ENCODE data around the gene TRMT2A.

Gene TRMT2A

DNA sequence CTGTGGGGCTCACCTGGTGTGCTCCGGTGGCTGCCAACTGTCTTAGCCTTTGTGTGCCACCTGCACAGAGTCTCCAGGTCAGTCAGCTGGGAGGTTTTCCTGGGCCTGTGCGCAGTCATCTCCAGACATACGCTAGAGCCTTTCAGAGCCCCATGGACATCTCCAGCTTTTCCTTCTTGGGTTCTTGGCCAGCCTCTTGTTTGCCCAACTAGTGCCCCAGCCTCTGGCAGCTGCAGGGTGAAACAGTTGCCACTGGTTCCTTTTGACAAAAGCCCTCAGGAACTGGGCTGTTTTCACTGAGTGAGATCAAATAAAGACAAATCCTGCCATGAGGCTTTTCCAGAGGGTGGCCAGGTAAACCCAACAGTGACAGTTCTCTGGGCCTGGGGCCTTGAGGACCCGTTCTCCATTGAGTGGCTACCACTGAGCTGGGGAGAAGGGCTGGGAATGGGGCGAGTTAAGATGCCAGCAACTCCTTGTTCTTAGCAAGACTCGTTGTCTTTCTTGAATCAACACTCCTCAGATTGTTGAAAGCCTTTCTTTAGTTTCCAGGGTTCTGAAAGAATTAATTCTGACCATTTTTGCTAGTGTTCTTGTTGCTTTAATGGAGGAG is 17.8 kb downstream of the TRMT2A start:
- DNase-seq: no peak

DNA sequence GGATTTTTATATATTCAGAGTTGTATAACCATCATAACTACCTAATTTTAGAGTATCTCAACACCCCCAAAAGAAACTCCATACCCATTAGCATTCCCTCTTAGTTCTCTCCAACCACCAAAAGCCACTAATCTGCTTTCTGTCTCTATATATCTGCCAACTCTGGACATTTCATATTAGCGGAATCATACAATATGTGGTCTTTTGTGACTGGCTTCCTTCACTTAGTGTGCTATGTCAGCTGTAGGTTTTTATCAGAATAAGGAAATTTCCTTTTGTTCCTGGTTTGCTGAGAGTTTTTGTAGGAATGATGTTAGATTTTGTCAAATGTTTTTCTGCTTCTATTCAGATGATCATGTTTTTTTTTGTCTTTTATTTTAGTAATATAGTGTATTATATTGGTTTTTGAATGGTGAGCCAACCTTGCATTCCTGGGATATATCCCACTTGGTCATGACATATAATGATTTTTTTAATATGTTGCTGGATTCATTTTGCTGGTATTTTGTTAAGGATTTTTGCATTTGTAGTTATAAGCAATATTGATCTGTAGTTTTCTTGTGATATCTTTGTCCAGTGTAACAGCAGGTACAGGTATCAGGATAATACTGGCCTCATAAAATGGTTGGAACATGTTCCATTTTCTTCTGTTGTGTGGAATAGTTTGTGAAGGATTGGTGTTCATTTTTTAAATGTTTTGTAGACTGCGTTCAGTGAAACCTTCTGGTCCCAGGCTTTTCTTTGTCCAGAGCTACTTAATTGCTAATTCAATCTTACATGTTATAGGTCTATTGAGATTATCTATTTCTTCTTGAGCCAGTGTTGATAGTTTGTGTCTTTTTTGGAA is 20.2 kb downstream of the TRMT2A start:
- DNase-seq: no peak

DNA sequence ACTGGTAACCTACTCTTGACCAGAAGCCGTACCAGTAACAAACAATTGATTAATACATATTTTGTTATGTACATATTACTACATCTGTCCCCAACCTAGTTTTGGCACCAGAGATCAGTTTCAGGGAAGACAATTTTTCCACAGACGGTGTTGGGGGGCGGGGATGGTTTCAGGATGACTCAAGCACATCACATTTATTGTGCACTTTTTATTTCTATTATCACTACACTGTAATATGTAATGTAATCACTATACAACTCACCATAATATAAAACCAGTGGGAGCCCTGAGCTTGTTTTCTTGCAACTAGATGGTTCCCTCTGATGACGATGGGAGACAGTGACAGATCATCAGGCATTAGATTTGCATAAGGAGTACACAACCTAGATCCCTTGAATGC is 21.5 kb downstream of the TRMT2A start:
- DNase-seq: no peak

DNA sequence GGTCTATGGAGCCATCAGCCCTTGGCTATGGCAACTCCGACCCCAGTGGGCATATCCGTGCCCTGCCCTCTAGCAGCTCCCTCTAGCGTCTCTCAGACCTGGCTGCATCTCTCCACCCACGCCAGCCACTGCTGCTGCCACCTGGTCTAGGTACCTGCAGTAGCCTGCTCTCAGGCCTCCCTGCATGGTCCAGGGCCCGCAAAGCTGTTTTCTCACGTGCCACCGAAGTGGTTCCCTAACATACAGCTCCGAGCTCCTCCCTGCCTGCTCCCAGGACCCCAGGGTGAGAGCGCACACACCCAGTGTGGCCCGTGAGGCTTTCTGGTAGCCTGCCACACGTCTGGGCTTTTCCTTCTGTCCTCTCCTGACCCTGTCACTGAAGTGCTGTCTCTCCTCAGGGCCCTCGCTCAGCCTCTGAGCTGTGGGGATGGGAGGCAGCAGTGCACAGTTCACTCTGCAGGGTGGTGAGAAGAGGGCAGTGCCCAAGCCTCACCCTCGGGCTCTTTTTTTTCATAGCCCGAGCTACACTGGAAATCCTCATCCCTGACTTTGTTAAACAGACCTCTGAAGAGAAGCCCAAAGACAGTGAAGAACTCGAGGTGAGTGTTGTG is 22.7 kb downstream of the TRMT2A start:
- no peak for DNase-seq

DNA sequence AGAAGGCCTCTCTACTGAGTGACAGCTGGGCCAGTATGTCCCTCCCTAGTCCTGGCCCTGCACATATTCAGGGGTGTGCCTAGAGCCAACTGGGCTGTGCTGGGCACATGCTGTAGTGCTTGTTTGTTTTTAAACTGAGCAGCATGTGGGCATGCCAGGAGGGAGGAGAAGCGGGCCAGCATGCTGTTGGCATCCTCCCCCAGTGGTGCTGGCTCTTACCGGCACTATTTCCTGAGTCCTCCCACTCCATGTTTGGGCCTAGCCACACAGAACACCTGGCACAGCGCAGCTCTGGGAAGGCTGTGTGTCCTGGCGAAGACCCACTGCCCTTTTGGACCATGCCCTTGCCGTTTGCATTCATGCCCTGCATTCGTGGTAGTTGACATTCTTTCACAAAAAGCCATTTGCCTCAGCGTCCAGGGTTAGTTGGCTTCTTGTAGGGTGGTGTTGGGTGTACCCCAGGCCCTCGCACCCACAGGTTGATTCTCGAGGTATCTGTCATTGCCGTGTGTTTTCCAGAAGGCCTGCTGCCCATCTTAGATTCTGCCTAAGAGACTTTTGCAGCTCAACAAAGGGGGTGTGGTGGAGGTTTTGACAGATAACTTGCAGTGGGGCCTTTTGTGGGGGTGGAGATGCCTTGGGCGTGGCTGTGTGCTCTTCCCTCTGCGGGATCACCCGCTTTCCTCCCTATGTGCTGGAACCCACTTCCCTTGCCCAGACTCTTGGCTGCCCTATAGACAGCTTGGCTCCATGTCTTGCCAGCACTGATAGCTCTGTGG is 23.4 kb downstream of the TRMT2A start:
- no peak for DNase-seq

DNA sequence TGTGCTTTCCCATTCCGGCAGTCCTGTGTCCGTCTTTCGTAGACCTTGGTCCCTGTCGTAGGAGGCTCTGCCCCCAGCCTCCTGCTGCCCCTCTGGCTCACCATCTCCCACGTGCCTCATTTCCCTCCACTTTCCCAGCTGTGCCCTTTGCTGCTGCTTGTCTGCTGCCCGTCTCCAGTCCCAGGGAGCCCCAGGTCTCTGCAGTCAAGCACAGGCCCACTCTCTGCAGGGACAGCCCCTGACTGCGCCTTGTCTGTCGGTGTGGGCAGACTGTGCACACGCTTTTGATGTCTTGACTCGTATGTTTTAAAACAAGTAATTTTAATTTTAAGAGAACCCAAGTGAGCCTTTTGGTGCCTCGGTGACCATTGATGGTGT is 24.6 kb downstream of the TRMT2A start:
- no peak for DNase-seq

DNA sequence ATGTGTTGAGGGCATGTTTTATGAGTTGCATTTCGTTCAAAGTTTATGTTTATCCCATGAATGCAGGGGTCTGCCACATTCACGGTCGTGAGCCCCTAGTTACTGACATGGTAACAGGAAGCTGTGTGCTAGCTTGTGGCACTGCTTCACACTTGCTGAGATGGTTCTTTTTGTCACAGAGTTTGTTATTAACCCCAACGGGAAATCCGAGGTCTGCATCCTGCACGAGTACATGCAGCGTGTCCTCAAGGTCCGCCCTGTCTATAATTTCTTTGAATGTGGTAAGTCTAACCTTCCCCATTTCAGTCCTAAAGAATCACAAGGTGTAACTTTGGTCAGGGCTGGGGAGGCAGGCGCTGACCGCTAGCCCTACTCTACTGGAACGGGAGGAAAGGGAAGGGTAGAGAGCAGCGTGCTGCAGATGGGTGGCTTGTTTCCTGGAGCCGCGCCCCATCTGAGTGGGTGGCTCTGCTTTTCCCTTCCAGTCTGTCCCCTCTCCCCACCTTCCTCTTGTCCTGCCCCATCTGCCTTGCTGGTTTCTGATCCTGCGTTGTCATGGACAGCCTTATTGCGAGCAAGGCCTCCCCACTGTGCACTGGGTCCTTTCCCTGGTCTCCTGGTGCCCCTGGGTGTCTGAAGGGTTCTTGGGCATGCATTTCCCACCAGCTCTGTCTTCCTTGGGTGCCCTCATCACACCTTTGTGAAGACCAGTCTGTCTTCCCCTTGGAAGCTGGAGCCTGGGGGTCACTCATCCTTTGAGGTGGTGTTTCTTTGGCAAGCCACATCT is 25.1 kb downstream of the TRMT2A start:
- no peak for DNase-seq

DNA sequence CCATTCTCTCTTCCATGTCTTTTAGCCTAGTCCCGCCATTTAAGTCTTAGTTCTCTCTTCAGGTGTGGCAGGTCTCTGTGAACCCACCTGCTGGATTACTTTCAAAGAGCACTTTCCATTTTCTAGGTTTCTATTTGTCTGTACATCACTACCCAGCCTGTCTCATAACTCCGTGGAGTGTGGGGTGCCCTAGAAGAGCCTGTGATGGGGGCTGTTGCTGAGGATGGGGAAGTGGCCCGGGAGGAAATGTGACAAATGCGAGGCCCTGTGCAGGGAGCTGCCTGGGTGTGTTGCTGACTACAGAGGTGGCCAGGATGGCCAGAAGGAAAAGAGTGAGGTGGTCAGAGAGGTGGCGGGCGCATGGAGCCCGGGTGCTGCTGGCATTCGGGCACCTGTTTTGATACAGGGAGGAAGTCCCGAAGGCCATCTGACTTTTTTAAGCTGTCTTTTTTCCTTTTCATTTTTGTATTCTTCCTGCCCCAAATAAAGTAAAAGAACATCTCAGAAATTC is 26.2 kb downstream of the TRMT2A start:
- no peak for DNase-seq

DNA sequence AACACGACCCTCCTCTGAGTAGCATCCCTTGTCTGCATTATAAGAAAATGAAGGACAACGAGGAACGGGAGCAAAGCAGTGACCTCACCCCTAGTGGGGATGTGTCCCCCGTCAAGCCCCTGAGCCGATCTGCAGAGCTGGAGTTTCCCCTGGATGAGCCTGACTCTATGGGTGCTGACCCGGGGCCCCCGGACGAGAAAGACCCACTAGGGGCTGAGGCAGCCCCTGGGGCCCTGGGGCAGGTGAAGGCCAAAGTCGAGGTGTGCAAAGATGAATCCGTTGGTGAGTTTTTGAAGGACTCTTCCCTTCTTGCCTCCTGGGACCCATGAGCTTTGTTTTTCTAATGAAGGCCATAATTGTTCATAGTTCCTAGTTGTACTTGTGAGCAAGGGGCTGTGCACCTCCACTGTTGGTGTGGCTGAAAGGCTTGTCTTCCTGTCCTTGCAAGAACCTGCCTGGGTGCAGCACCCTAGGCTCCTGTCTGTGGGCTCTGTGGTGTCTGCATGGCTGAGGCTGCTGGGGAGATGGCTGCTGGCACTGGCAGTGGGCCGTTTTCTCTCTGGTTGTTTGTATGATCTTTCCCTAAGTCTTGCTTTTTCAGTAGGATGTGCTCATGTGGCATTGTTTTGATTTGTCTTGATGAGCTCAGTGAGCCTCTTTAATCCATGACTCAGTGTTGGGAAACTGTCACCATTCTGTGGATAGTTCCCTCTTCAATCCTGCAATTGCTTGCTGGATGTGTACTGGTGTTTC is 26.9 kb downstream of the TRMT2A start:
- no peak for DNase-seq

DNA sequence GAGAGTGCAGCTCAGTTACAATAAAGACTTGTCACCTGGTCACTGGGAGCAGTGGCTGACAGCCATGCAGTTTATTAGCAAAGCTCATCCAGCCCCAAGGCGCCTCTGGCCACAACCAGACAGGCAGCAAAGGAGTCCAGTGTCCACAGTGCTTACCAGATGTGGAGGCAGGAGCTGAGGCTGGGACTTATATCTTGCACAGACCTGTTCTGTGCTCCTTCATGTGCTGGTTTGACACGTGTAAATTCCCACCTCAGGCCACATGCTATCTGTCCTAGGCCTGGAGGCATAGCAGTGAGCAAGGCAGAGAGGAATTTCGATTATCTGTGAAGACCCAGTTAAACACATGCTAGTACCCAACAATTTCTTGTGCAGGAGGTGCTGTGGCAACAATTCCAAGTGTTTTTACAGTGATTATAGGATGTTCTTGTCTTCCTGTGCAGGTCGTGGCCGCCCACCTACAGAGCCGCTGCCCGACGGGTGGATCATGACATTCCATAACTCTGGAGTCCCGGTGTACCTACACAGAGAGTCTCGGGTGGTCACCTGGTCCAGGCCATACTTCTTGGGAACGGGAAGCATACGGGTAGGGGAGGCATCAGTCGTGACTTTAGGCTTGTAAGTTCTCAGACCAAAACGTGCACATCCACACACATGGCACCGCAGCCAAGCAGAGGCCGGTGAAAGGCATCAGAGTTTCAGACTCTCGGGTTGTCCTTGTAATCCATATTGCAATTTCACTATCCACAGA is 27.6 kb downstream of the TRMT2A start:
- DNase-seq: no peak

DNA sequence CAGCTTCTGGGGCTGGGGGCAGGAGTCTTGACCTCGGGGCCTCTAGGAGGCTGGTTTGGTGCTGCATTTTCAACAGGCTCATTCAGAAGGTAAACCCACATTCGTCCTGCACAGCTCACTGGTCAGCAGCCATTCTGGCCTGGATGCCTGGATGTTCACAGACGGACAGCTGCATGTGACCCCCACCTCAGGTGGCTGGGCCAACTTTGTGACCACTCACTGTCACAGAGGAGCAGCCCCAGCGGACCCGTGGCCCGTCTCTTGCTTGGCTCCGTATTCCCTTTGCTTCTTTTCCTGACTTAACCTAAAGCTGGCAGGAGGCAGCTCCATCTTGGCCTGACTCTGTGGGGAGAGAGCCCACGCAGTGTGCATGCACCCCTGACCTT is 28.8 kb downstream of the TRMT2A start:
- no peak for DNase-seq

DNA sequence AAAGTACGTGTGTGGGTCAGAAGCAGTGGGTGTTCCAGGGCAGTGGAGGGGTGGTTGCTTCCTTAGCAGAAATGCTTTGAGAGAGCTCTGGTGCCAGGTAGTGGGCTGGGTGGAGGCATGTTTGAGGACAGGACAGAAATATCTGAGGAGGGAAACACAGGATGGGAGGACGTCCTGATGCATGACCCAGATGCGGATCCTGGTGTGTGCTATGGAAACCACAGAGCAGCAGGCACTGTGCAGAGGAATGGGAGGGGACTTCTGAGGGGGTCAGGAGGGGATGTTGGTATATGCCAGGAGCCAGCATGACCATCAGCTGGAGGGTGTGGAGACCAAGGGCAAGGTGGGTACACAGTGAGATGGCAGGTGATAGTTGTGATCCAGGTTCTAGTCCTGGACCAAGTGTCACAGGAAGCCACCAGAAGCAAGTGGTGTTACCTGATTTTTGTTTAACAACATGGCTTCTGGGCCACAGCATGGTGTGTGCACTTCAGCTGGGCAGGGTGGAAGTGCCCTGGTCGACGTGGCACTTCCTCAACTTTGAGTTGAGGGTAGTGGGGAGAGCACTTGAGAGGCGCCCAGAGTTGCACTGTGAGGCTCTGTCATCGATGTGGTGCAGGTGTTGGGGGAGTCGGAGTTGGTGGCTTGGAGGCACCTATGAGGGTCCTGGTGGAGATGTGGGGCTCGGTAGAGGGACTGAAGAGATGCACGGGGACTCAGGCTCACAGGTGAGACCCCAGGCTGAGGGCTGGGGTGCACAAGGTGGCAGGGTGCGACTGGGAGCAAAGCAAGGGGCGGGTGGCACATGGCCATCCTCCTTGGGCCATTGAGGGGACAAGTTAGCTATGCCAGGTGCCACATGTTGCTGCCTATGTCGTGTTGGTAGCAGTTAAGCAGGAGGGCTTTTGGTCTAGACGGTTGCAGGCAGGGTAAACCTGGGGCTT is 29.4 kb downstream of the TRMT2A start:
- no peak for DNase-seq

DNA sequence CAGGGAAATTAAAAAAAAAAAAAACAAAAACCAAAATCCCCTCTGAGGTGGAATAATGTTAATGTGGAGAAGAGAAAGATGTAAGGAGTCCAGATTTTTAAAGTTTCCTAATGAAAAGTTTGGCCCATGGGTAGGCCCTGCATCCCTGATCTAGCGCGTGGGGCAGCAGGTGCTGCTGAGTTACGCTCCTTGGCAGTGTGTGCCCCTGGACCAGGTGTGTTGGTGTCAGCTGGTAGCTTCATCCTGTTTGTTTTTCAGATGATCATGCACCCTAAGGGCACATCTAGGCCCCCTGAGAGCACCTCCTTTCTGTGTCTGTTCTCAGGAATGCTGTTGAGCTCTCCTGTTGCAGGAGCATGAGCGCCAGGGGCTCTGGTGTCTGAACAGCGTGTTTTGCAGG is 30.3 kb downstream of the TRMT2A start:
- DNase-seq: no peak

DNA sequence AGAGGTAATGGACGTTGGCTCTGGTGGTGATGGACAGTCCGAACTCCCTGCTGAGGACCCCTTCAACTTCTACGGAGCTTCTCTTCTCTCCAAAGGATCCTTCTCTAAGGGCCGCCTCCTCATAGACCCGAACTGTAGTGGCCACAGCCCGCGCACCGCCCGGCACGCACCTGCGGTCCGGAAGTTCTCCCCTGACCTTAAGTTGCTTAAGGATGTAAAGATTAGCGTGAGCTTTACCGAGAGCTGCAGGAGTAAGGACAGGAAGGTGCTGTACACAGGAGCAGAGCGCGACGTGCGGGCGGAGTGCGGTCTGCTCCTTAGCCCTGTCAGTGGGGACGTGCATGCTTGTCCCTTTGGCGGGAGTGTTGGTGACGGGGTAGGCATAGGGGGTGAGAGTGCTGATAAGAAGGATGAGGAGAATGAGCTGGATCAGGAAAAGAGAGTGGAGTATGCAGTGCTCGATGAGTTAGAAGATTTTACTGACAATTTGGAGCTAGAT is 30.9 kb downstream of the TRMT2A start:
- no peak for DNase-seq

DNA sequence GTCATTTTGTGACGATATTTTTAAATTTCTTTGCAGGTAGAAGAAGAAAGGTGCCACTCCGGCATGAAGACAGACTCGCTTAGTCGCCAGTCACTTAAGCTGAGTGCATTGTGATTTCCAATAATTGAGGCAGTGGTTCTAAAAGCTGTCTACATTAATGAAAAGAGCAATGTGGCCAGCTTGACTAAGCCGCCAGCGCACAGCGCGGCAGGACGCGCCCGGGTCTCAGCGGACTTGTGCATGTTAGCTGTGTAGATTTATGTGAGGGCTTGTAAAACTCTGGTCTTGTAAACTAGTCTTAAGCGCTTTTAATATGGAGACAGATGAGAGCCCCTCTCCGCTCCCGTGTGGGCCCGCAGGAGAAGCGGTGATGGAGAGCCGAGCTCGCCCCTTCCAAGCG is 31.4 kb downstream of the TRMT2A start:
- no peak for DNase-seq

DNA sequence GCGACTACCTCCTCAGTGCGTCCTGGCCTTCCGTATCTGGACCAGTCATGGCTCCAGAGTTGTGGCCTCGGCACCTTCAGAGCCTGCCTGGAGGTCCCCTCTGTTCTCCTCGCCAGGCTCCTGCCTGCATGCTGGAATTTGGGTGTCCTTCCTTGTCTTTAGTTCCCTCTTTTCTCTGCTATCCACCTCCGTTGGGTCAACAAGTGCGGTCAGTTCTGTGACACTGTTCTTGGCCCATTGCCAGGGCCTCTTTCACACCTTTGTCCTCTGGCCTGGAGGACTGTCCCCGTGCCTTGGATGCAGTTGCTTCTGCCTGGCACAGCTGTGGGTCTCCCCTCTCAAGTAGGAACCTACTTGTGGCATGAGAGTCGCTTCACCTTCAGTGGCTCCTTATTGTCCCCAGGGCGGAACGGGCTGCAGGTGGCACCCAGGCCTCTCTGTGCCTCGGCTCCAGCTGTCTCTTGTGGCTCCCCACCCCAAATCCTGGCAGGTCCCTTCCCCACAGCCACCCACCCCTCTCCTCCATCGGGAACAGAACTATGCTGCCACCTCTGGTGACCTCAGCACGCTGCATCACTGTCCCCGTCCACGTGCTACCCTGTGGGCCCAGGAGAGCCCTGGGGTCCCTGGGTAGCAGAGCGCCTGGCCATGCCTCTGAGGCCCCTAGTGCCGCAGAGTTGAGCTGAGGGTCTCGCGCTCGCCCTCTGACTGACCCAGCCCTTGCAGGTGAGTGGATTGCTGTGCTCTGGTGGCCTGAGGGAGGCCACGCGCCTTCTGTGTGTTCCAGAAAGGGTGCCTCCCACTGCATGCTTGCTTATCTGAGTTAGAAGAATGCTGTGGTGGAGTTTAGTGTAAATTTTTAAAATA is 32.2 kb downstream of the TRMT2A start:
- DNase-seq: no peak

DNA sequence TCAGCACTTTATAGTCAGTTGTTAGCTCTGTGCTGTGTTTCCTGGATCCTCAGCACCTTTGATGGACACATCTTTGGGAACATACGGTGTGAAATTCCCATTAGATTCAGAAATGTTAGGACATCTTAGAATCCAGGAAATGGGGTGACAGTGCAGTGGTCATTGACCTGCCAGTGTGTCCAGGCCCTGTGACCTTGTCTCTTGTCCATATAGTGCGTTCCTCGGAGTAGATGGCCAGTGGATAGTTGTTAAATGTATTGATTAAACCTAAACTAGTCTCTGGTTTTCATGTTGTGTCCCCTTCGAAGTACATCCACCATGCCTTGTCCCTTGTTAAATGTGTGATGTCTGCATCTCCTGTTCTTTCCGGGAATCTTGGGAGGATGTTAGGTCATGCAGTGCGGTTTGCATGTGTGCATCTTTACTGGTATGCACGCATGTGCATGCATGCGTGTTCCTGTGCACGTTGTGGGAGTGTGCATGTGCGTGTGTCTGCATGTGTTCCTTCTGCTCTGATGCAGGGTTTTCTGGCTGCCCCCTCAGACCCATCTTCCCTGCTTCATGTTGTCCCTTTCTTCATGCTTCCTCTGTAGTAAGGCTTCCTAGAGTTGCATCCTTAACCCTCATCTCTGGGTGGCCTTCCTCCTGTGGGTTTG is 33.0 kb downstream of the TRMT2A start:
- DNase-seq: no peak
